Islet precursor cell (in vitro differentiated cells): ENCODE measurements around the gene PLXDC2.

Experiments
- DNase-seq: peaks from one replicate; pipeline ENCODE4 v3.0.0-alpha.2; 2018

PLXDC2 gene

GRCh38 chr10:20289070-20289828, 473.0 kb downstream of the PLXDC2 start:
- no peak for DNase-seq

DNA sequence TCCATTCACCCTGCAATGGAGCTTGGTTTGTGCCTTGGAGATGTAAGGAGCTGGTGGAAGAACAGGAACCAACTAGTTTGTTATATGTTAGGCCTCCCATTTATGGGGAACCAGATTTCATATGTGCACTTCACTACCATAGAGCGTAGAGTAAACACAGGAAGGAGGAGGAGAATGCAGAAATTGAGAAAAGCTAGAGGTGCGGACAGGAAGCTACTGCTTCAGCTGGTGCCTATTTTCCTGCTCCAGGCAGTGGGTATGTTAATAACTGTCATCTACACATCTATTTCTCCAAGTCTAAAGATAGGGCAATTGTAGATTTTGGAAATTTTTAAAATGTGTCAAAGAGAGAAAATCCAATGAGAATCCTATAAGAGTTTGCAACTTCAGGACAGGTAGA, 482.2 kb downstream of the PLXDC2 start:
- no peak for DNase-seq

- no peak for DNase-seq
Measured at GRCh38 chr10:20299034-20299736, 483.0 kb downstream of the PLXDC2 start.

DNA sequence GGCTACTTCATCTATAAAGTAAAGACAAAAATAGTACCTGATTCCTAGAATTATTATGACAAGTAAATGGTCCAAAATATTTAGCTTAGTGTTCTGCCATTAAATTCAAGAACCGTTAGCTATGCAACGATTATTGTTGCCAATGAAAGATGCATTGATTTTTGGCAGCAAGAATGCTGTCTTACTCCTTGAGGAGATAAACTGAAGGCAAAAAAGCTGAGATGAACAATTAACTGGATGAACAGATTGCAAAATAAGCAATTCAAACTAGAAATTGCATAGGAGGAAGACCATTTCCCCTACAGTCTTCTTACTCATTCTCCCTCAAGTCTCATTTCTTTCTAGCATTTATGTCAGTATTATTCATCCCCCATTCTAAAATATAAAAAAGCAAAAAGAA, 484.5 kb downstream of the PLXDC2 start:
- DNase-seq: no peak

DNA sequence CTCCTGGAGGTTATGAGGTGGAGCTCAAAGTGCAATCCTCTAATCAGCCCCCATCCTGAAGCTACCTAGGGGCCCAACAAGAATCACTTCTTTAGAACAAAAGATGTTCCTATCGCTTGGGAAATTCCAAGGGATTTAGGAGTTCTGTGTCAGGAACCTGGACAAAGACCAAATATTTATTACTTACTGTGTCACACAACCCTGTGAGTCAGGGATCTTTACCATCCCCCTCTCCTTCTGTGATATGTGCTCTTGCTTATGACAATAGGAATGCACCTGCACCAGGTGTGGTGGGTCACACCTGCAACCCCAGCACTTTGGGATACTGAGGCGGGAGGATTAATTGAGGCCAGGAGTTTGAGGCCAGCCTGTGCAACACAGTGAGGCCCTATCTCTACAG, 485.8 kb downstream of the PLXDC2 start:
- DNase-seq: no peak

DNA sequence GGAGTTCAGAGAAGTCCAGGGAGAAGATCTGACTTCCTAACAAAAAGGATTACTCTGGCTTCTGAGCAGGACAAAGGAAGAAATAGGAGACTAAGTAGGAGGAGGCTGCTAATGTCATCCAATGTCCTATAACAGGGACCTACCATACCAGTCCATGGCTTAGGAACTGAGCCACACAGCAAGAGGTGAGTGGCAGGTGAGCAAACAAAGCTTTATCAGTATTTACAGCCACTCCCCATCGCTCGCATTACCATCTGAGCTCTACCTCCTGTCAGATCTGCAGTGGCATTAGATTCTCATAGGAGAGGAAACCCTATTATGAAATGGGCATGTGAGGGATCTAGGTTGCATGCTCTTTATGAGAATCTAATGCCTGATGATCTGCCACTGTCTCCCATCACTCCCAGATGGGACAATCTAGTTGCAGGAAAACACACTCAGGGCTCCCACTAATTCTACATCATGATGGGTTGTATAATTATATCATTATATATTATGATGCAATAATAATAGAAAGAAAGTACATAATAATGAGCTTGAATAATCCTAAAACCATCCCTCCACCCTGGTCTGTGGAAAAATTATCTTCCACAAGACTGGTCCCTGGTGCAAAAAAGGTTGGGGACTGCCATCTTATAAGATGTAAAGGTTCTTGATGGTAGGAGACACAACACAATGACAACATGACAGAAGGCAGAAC, 487.4 kb downstream of the PLXDC2 start:
- DNase-seq: no peak

DNA sequence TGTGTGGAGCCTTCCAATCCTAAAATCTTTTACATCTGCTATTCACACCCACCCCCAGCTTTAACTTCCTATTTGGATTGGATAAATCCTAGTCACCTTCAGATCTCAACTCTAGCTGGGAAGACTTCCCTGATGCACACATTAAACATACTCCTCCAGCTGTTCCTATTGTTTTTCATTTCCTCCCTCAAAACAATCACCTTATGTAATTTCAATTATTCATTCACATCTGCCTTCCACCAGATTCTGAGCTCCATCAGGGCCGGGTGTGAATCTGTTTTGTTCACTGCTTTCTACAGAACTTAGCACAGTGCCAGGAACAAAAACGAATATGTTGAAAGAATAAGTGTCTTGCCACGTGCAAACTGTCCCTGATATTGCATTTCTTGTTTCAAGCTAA, 497.4 kb downstream of the PLXDC2 start:
- no peak for DNase-seq

DNA sequence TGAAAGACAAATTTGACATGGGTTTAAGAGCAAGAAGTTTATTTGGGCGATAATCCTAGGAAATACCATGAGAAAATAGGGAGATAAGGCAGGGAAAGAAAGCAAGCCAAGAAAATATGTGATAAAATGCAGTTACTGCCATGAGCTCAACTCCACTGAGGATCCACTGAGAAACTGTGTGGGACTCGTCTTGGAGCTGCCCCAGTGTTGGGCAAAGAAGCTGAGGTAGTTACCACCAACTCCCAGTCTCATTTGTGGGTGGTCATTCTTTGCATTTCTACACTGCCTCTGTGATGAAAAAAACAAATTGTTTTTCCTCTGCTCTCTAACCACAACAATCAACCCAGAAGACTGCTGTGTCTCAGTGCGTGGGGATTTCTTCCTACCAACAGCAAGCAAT, 498.2 kb downstream of the PLXDC2 start:
- DNase-seq: no peak

DNA sequence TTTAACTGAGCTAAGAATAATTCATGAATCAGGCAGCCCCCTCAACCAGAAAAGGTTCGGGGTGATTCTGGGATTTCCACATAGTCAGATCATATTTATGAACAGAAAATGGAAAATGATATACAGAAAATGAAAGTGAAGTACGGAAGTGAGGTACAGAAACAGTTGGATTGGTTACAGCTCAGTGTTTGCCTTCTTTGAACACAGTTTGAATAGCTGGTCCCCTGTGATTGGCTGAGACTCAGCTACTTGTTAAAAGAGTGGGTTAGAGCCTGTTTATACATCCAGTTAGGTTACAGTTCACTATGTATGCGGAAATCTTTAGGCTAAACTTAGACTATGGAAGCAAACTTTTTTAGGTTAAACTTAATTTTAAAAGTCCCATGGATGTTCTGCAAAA, 511.7 kb downstream of the PLXDC2 start:
- no peak for DNase-seq

- peak; percentile 96 for DNase-seq
Measured at GRCh38 chr10:20330246-20330645, 514.0 kb downstream of the PLXDC2 start.

DNA sequence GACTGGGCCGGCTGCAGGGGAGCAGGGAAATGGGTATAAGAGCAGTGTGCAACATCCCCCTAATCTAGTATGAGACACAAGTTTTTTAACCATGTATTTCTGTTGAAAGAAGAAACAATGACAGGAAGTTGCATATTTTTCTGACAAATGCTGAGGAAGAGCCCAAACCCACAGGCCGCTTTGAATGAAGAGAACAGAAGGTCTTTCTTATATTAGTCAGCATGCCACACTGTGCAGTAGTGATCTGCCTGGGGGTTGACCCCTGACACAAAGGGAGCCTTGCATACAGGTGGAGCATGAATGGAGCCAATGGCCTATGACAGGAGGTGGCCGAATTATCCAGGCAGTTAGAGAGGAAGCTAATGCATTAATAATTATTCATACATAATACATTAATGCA, 518.3 kb downstream of the PLXDC2 start:
- no peak for DNase-seq
